ENCODE results near the gene PTPRO. TPM values are rescaled to one million over a fixed set of nuclear protein-coding genes. Genes with fewer than 3 reads are reported as not detected.
A peak's percentile ranks its signal among the peaks of the same experiment; 100 is the strongest.

Gene PTPRO
- total RNA-seq, 1 donor from 2014 or later = 0.75 TPM

- Mint-ChIP-seq H3K27me3 (ENCODE audit: unreplicated experiment) (peaks cover 73% of the 10 kb centered on the region), H3K9me3 (ENCODE audit: unreplicated experiment) (no peaks in the 10 kb centered on the region), H3K4me1 (ENCODE audit: unreplicated experiment) (peaks cover 11% of the 10 kb centered on the region), H3K4me3 (ENCODE audit: unreplicated experiment) (peak overlapping the region; percentile 72), H3K27ac (ENCODE audit: unreplicated experiment) (no peak overlapping the region), H3K36me3 (ENCODE audit: unreplicated experiment) (no peaks in the 10 kb centered on the region)
- no peak for DNase-seq (ENCODE audit: extremely low spot score, unreplicated experiment)
- TF ChIP-seq, protein P1, sequence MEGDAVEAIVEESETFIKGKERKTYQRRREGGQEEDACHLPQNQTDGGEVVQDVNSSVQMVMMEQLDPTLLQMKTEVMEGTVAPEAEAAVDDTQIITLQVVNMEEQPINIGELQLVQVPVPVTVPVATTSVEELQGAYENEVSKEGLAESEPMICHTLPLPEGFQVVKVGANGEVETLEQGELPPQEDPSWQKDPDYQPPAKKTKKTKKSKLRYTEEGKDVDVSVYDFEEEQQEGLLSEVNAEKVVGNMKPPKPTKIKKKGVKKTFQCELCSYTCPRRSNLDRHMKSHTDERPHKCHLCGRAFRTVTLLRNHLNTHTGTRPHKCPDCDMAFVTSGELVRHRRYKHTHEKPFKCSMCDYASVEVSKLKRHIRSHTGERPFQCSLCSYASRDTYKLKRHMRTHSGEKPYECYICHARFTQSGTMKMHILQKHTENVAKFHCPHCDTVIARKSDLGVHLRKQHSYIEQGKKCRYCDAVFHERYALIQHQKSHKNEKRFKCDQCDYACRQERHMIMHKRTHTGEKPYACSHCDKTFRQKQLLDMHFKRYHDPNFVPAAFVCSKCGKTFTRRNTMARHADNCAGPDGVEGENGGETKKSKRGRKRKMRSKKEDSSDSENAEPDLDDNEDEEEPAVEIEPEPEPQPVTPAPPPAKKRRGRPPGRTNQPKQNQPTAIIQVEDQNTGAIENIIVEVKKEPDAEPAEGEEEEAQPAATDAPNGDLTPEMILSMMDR (IDR thresholded peaks at IDR 0.05) = no peak
Observed at GRCh38 chr12:15323480-15323879, 1.2 kb downstream of the PTPRO start.

DNA sequence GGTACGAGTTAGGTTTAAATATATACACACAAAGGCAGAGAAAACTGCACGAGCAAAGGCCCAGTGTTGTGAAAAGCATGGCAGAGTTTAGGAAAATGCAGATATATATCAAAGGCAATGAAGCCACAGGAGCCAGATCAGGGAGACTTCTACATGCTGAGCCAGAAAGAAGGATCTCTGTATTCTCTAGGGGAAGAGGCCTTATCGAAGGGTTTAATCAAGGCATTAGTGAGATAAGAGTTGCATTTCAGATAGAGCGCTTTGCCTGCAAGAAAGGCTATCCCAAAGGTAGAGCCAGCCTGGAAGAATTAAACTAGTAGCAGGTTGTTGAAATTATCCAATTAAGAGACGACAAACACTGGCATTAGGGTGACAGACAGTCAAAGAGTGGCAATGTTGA, 7.6 kb downstream of the PTPRO start:
- H3K27ac Mint-ChIP-seq (ENCODE audit: unreplicated experiment) = no peak overlapping the region
- no peaks in the 10 kb centered on the region for H3K36me3 Mint-ChIP-seq (ENCODE audit: unreplicated experiment)
- no peak for DNase-seq (ENCODE audit: extremely low spot score, unreplicated experiment)
- peaks cover 43% of the 10 kb centered on the region for H3K27me3 Mint-ChIP-seq (ENCODE audit: unreplicated experiment)
- H3K4me1 Mint-ChIP-seq (ENCODE audit: unreplicated experiment) = no peaks in the 10 kb centered on the region
- TF ChIP-seq, protein P1 (IDR thresholded peaks at IDR 0.05) = no peak
- H3K4me3 Mint-ChIP-seq (ENCODE audit: unreplicated experiment) = no peak overlapping the region
- no peaks in the 10 kb centered on the region for H3K9me3 Mint-ChIP-seq (ENCODE audit: unreplicated experiment)

- Mint-ChIP-seq H3K27me3 (ENCODE audit: unreplicated experiment) (peaks cover 10% of the 10 kb centered on the region), H3K9me3 (ENCODE audit: unreplicated experiment) (no peaks in the 10 kb centered on the region)
Observed at GRCh38 chr12:15334225-15334624, 11.9 kb downstream of the PTPRO start.

DNA sequence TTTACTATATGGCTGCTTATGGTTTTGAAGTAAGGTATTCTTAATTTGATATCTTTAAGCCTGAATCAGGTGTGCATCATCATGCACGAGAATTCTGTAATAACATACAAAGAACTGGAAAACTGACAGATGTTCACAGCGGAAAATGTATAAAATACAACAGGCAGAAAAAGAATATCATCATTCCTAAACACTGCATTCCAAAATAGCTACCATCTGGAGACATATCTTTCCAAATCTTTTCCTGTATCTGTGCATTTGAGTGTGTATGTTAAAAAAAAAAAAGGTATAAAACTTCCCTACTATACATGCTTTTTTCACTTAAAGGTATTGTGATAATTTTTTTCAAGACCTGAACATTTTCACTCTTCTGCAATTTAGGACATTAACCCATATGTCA, 13.7 kb downstream of the PTPRO start:
- Mint-ChIP-seq H3K36me3 (ENCODE audit: unreplicated experiment) (no peaks in the 10 kb centered on the region), H3K27ac (ENCODE audit: unreplicated experiment) (no peak overlapping the region), H3K27me3 (ENCODE audit: unreplicated experiment) (peaks cover 10% of the 10 kb centered on the region), H3K4me3 (ENCODE audit: unreplicated experiment) (no peak overlapping the region), H3K9me3 (ENCODE audit: unreplicated experiment) (no peaks in the 10 kb centered on the region), H3K4me1 (ENCODE audit: unreplicated experiment) (peaks cover 13% of the 10 kb centered on the region)
- TF ChIP-seq, protein P1 (IDR thresholded peaks at IDR 0.05) = no peak
- DNase-seq (ENCODE audit: extremely low spot score, unreplicated experiment) = no peak

More at GRCh38 chr12:15334225-15334624, 11.9 kb downstream of the PTPRO start:
- TF ChIP-seq, protein P1 (IDR thresholded peaks at IDR 0.05) = no peak
- Mint-ChIP-seq H3K4me3 (ENCODE audit: unreplicated experiment) (no peak overlapping the region), H3K27ac (ENCODE audit: unreplicated experiment) (no peak overlapping the region), H3K36me3 (ENCODE audit: unreplicated experiment) (no peaks in the 10 kb centered on the region), H3K4me1 (ENCODE audit: unreplicated experiment) (peaks cover 13% of the 10 kb centered on the region)
- no peak for DNase-seq (ENCODE audit: extremely low spot score, unreplicated experiment)

DNA sequence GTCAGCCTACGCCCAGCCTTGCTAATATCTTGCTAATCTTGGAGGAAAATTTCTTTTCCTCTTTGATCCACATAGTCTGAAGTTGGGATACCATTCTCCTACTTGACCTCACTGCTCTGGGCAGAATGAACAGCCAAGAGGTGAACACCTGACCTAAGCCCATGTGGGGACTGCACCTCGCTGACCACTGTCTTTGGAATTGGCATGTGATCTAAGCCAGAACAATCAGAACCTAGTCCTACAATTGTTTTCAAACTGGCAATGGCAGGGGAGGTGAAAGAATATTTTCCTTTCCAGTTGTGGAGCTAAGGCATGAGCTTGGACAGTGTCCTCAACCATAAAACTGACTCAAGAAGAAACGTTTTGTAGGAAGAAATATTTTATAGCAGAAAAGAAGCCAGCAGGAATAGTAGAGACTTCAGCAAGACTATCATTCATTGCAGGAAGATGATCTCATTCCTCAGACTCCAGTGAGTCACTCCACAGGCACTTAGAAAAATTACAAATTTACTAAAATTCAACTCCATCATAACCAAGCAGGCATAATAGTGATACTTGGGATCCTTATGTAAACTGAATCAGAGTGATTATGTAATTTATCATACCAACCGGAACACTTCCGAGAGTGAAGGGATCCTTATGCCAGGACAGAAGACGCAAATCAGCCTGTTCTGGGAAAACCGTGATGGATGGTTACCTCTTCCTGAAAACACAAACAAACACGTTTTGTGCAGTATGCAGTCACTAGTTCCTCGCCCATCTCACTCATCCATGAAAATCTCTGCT, 14.7 kb downstream of the PTPRO start:
- peaks cover 13% of the 10 kb centered on the region for H3K4me1 Mint-ChIP-seq (ENCODE audit: unreplicated experiment)
- H3K27me3 Mint-ChIP-seq (ENCODE audit: unreplicated experiment) = peaks cover 10% of the 10 kb centered on the region
- TF ChIP-seq, protein P1 (IDR thresholded peaks at IDR 0.05) = no peak
- no peak for DNase-seq (ENCODE audit: extremely low spot score, unreplicated experiment)
- H3K36me3 Mint-ChIP-seq (ENCODE audit: unreplicated experiment) = no peaks in the 10 kb centered on the region
- no peaks in the 10 kb centered on the region for H3K9me3 Mint-ChIP-seq (ENCODE audit: unreplicated experiment)
- H3K27ac Mint-ChIP-seq (ENCODE audit: unreplicated experiment) = peak overlapping the region; percentile 56
- no peak overlapping the region for H3K4me3 Mint-ChIP-seq (ENCODE audit: unreplicated experiment)

Measured in osteocyte (in vitro differentiated cells).